Epithelial cell of esophagus (primary cell): Measurements from ENCODE around the gene BCAS4.

Experiments used
- DNase-seq: peaks from one replicate; pipeline ENCODE4 v3.0.0; 2010; ENCODE audit warnings: low read depth
- H3K4me3 ChIP-seq: 2 replicates; pipeline ENCODE4 v1.5.1; 2011; ENCODE audit warnings: mild to moderate bottlenecking, low read length, control low read depth
- CTCF ChIP-seq: IDR thresholded peaks from 2 replicates; pipeline ENCODE4 v1.5.1; 2011; ENCODE audit warnings: low read depth, mild to moderate bottlenecking, low read length, control low read depth, inconsistent platforms; ENCODE audit not compliant: insufficient read depth; ENCODE audit errors: missing control alignments

Gene BCAS4

GRCh38 chr20:50855498-50856474, 60.9 kb downstream of the BCAS4 start:
- no peak for TF ChIP-seq CTCF
- DNase-seq, result peak; percentile 62
- H3K4me3 ChIP-seq, result no peak overlapping the region

- H3K4me3 ChIP-seq, result no peak overlapping the region
- no peak for DNase-seq
- TF ChIP-seq CTCF, result no peak
These were observed 61.7 kb downstream of the BCAS4 start for GRCh38 chr20:50856475-50857041.

GRCh38 chr20:50857348-50857747, 62.5 kb downstream of the BCAS4 start:
- no peak for DNase-seq
- TF ChIP-seq CTCF, result no peak
- H3K4me3 ChIP-seq, result no peak overlapping the region

- no peak overlapping the region for H3K4me3 ChIP-seq
- no peak for TF ChIP-seq CTCF
- DNase-seq, result no peak
These were observed 63.7 kb downstream of the BCAS4 start for GRCh38 chr20:50858525-50858924.

GRCh38 chr20:50859161-50859560, 64.3 kb downstream of the BCAS4 start:
- no peak for TF ChIP-seq CTCF
- H3K4me3 ChIP-seq, result no peak overlapping the region
- no peak for DNase-seq

- TF ChIP-seq CTCF, result no peak
- no peak for DNase-seq
These were observed 66.2 kb downstream of the BCAS4 start for GRCh38 chr20:50861012-50861411.

More at GRCh38 chr20:50861012-50861411, 66.2 kb downstream of the BCAS4 start:
- no peak overlapping the region for H3K4me3 ChIP-seq
